Esophagus muscularis mucosa (tissue), 4 donors: ENCODE measurements around the gene EGFL8. TPM values are rescaled to one million over a fixed set of nuclear protein-coding genes. Genes with fewer than 3 reads are reported as not detected.

Experiments
- DNase-seq: peaks from one replicate; pipeline ENCODE4 v3.0.0-alpha.2; 2017; ENCODE audit errors: extremely low spot score
- H3K27ac ChIP-seq, 4 donors: fragments of 200-600 bp; sonication (generic); replicated peaks in 1 of 4; 1 replicate in 3 of 4; 2 replicates in 1 of 4; pipeline ENCODE4 v1.5.1; 2016 to 2019; ENCODE audit warnings: mild to moderate bottlenecking in 1 of 4
- H3K27me3 ChIP-seq, 4 donors: fragments of 200-600 bp; sonication (generic); one replicate each; pipeline versions ENCODE4 v1.5.1 to v1.6.0; 2016 to 2019
- H3K36me3 ChIP-seq, 4 donors: fragments of 200-600 bp; sonication (generic); one replicate each; pipeline ENCODE4 v1.5.1; 2016 to 2019
- H3K4me1 ChIP-seq, 4 donors: fragments of 200-600 bp; sonication (generic); one replicate each; pipeline ENCODE4 v1.5.1; 2016 to 2019
- H3K4me3 ChIP-seq, 4 donors: fragments of 200-600 bp; sonication (generic); 1 replicate in 2 of 4; 2 replicates in 2 of 4; pipeline ENCODE4 v1.5.1; 2016 to 2019; ENCODE audit warnings: mild to moderate bottlenecking in 4 of 4, moderate library complexity in 1 of 4
- H3K9me3 ChIP-seq, 4 donors: fragments of 200-600 bp; sonication (generic); 1 replicate in 3 of 4; 2 replicates in 1 of 4; pipeline ENCODE4 v1.5.1; 2016 to 2019
- EP300 ChIP-seq: sonication (generic); formaldehyde crosslinking; IDR thresholded peaks from one replicate; pipeline ENCODE4 v1.6.1; 2017; ENCODE audit warnings: antibody characterized with exemption
- POLR2A ChIP-seq: fragments of 450-650 bp; IDR thresholded peaks from one replicate; pipeline ENCODE4 v1.6.1; 2017; ENCODE audit warnings: antibody characterized with exemption, moderate library complexity, mild to moderate bottlenecking, low read depth
- POLR2AphosphoS5 ChIP-seq, 2 donors: sonication (generic); formaldehyde crosslinking; IDR thresholded peaks; one replicate each; pipeline ENCODE4 v1.6.1; 2017; ENCODE audit warnings: antibody characterized with exemption in 2 of 2
- WGBS: methylation state at CpG from one replicate; pipeline ENCODE4 v1.1.5; 2018; 5-methylcytosine and 5-hydroxymethylcytosine counted together
- intact Hi-C: fragments of 100-400 bp; cut with DNase I; formaldehyde crosslinking; loops from one replicate; pipeline ENCODE4 v1.15.1; 2023
- total RNA-seq, 4 donors: library from RNA; depleted of rRNA; stranded (reverse); fragments of >200 nt; gene quantifications; one replicate each; pipeline versions ENCODE4 v1.1.0 to v1.2.1, GENCODE V29; 2016
- TF ChIP-seq, protein P1 (sequence below), 3 experiments: fragments of 200-600 bp in 2 of 3; fragments of 450-650 bp in 1 of 3; sonication (generic) in 2 of 3; IDR thresholded peaks; one replicate each; pipeline ENCODE4 v1.5.1; 2017 to 2019; ENCODE audit warnings: antibody characterized with exemption in 3 of 3, mild to moderate bottlenecking in 2 of 3, moderate library complexity in 1 of 3

The EGFL8 gene
- total RNA-seq, 4 donors from 2014 or later, result 8.1 to 20.7 (median 13.9) TPM

GRCh38 chr6:32148289-32149091, 15.9 kb upstream of the EGFL8 start:
- H3K27me3 ChIP-seq, result no peaks in the 10 kb centered on the region
- no peaks in the 10 kb centered on the region for H3K9me3 ChIP-seq
- WGBS, result 61% methylated on average over 39 of the region's 39 CpGs
- intact Hi-C loops, result no loop called here
- peaks cover 24 to 41% (median 39%) of the 10 kb centered on the region in 4 donors for H3K4me1 ChIP-seq
- no peak for DNase-seq
- no peak for TF ChIP-seq POLR2AphosphoS5 (IDR thresholded peaks at IDR 0.05)
- TF ChIP-seq EP300, result no peak
- TF ChIP-seq, protein P1, sequence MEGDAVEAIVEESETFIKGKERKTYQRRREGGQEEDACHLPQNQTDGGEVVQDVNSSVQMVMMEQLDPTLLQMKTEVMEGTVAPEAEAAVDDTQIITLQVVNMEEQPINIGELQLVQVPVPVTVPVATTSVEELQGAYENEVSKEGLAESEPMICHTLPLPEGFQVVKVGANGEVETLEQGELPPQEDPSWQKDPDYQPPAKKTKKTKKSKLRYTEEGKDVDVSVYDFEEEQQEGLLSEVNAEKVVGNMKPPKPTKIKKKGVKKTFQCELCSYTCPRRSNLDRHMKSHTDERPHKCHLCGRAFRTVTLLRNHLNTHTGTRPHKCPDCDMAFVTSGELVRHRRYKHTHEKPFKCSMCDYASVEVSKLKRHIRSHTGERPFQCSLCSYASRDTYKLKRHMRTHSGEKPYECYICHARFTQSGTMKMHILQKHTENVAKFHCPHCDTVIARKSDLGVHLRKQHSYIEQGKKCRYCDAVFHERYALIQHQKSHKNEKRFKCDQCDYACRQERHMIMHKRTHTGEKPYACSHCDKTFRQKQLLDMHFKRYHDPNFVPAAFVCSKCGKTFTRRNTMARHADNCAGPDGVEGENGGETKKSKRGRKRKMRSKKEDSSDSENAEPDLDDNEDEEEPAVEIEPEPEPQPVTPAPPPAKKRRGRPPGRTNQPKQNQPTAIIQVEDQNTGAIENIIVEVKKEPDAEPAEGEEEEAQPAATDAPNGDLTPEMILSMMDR (IDR thresholded peaks at IDR 0.05), result no peak
- no peak for TF ChIP-seq POLR2A
- H3K27ac ChIP-seq, result no peak overlapping the region
- peak overlapping the region in 2 of 4 donors; percentile 15 to 35 for H3K4me3 ChIP-seq
- H3K36me3 ChIP-seq, result peaks cover 0 to 17% (median 6%) of the 10 kb centered on the region in 4 donors

DNA sequence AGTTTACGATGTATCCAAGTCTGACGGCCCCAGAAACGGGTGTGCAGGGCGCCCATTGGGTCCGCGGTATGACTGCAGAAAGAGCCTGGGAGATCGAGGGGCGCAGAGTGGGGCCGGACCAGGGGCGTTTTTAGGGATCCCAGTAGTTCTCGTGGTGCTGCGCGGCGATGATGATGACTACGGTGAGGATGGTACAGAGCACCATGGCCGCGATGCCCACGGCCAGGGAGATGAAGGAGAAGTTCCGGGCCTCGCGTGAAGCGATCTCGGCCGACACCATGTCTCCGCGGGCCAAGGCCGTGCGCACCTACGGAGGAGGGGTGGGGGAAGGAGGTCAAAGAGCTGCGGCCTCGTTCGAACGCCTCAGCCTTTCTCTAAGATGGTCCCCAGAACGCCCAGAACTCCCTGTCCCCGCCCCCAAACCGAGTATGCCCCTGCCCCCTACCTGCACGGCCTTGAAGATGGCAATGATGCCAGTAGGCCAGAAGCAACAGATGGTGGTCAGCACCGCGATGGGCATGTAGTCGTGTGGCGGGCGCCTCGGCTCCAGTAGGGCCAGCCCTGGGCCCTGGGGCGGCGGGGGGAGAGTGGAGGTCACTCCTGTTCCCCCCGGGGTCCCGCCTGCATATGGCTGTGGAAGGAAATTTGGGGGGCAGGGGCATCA, 15.2 kb upstream of the EGFL8 start:
- H3K36me3 ChIP-seq, result peaks cover 0 to 17% (median 6%) of the 10 kb centered on the region in 4 donors
- no peak overlapping the region for H3K27ac ChIP-seq
- 80% methylated on average over 44 of the region's 47 CpGs for WGBS
- H3K4me3 ChIP-seq, result peak overlapping the region in 2 of 4 donors; percentile 15 to 35
- no peak for TF ChIP-seq POLR2A
- TF ChIP-seq, protein P1 (IDR thresholded peaks at IDR 0.05), result no peak
- TF ChIP-seq POLR2AphosphoS5 (IDR thresholded peaks at IDR 0.05), result no peak
- TF ChIP-seq EP300, result no peak
- intact Hi-C loops, result no loop called here
- no peak for DNase-seq
- H3K27me3 ChIP-seq, result no peaks in the 10 kb centered on the region
- H3K9me3 ChIP-seq, result no peaks in the 10 kb centered on the region
- peaks cover 24 to 43% (median 41%) of the 10 kb centered on the region in 4 donors for H3K4me1 ChIP-seq

DNA sequence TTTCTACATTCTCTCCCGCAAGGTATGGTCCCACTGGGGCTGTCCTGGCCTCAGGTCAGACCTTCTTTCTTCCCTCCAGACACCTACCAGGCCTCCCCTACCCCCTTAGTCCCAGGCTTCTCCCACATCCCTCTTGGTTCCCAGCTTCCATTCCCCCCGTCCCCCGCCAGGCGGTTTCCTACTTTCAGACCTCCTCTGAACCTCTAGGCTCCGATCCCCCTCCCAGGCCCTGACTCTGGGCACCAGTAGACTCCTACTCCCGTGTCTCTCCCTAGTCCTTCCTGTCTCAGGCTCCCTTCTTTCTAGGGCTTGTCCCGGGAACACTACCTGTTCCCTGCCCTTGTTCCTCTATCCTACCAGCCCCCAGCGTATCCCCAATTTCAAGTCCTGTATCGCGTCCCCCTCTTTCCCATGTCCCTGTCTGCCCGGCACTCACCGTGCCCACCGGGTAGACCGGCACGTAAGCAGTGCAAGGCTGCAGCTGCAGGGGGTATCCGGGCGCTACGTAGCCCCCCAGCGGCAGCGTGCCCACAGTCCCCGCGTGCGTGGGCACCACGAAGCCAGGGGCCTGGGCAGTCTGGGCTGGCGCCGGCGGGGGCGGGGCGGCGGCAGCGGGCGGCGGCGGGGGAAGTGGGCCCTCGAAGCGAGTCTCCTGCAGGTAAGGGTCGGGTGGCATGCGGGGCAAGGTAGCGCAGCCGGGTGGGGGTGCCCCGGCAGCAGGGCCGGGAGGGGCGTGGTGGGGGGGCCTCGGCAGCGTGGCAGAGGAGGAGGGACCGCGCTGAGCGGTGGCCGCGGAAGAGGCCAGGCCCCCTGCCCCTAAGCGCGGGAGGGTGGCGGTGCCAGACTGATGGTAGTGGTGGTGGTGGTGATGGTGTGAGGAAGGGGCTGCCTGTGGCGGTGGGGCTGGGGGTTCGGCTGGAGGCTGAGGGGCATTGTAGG, 14.2 kb upstream of the EGFL8 start:
- Histone ChIP-seq H3K27ac (peak overlapping the region; percentile 24 to 93 (median 92)), H3K36me3 (peaks cover 0 to 17% (median 6%) of the 10 kb centered on the region in 4 donors), H3K4me1 (peaks cover 30 to 52% (median 48%) of the 10 kb centered on the region in 4 donors), H3K4me3 (peak overlapping the region; percentile 76 to 84 (median 80)), H3K27me3 (no peaks in the 10 kb centered on the region), H3K9me3 (no peaks in the 10 kb centered on the region)
- 72% methylated on average over 30 of the region's 55 CpGs for WGBS
- intact Hi-C loops, result no loop called here
- DNase-seq, result no peak
- no peak for TF ChIP-seq POLR2A
- TF ChIP-seq, protein P1 (IDR thresholded peaks at IDR 0.05), result no peak
- TF ChIP-seq POLR2AphosphoS5 (IDR thresholded peaks at IDR 0.05), result no peak
- no peak for TF ChIP-seq EP300

DNA sequence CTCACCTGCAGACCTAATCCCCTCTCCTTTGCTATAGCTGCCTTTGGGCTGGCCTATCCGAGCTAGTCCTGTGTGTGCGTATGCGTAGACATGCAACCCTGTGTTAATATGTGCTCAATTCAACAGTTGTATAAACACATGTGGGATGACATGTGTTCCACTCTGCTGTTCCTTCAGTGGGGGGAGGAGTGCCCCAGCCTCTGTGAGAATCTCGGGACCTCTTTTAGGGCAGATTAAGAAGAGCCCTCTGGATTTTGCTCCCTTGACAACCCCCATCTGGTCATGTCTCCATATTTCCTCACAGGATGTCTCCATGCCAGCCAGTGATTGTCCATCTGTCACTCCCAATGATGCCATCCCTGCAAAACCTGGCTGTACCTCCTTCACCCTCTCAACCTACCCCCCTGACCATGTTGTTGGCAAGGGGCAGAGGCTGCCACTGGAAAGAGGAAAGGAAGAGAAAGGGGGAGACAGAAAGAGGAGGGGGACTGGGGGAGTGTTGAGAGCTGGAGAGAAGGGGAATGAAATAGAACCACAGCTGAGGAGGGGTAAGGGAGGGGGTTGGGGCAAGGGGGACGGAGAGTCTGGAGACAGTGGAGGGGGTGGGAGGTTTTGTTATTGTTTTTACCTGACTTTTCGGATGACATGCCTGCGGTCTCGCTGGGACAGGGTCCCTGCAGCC, 13.1 kb upstream of the EGFL8 start:
- H3K4me1 ChIP-seq, result peaks cover 37 to 63% (median 59%) of the 10 kb centered on the region in 4 donors
- no peaks in the 10 kb centered on the region for H3K9me3 ChIP-seq
- peaks cover 0 to 25% (median 15%) of the 10 kb centered on the region in 4 donors for H3K36me3 ChIP-seq
- peak overlapping the region; percentile 76 to 84 (median 80) for H3K4me3 ChIP-seq
- TF ChIP-seq, protein P1 (IDR thresholded peaks at IDR 0.05), result no peak
- no peak for TF ChIP-seq EP300
- TF ChIP-seq POLR2AphosphoS5 (IDR thresholded peaks at IDR 0.05), result peak in 1 of 2 donors; percentile 8
- DNase-seq, result no peak
- no peaks in the 10 kb centered on the region for H3K27me3 ChIP-seq
- peak overlapping the region; percentile 90 to 94 (median 93) for H3K27ac ChIP-seq
- intact Hi-C loops, result no loop called here
- WGBS, result 21% methylated on average over 8 of the region's 8 CpGs
